ENCODE results near the gene PKMYT1. TPM values are rescaled to one million over a fixed set of nuclear protein-coding genes. Genes with fewer than 3 reads are reported as not detected.

The PKMYT1 gene
- total and polyA plus RNA-seq, 3 donors from 2014 or later: 76.4 to 146 (median 119) TPM

- Histone ChIP-seq H3K27ac (no peak overlapping the region), H3K9me3 (no peaks in the 10 kb centered on the region), H3K27me3 (no peaks in the 10 kb centered on the region), H3K4me1 (no peaks in the 10 kb centered on the region), H3K36me3 (ENCODE audit: low read depth, missing control alignments) (no peaks in the 10 kb centered on the region), H3K4me3 (no peak overlapping the region)
- 50 to 57% methylated on average over 9 to 12 of the region's 12 CpGs for WGBS, 2 donors
- TF ChIP-seq POLR2A (IDR thresholded peaks at IDR 0.05): no peak
- no peak for TF ChIP-seq CTCF (IDR thresholded peaks at IDR 0.05)
- no peak for DNase-seq
- intact Hi-C loops (cut with DNase I; ENCODE audit: low total_unique reads): no loop called here
Measured at GRCh38 chr16:3013998-3014690, 33.9 kb upstream of the PKMYT1 start.

GRCh38 chr16:3013491-3013951 lies 33.3 kb upstream of the PKMYT1 start:
- Histone ChIP-seq H3K27ac (no peak overlapping the region), H3K4me3 (no peak overlapping the region), H3K9me3 (no peaks in the 10 kb centered on the region), H3K4me1 (no peaks in the 10 kb centered on the region), H3K27me3 (no peaks in the 10 kb centered on the region), H3K36me3 (ENCODE audit: low read depth, missing control alignments) (no peaks in the 10 kb centered on the region)
- TF ChIP-seq CTCF (IDR thresholded peaks at IDR 0.05): no peak
- no peak for TF ChIP-seq POLR2A (IDR thresholded peaks at IDR 0.05)
- intact Hi-C loops (cut with DNase I; ENCODE audit: low total_unique reads): no loop called here
- WGBS, 2 donors: 61 to 66% methylated on average over 9 to 19 of the region's 27 CpGs
- no peak for DNase-seq

- H3K27ac ChIP-seq: no peak within 1 kb of the TSS
- WGBS, 2 donors: 48 to 57% methylated on average over 6 to 20 of the region's 27 CpGs
- H3K27me3 ChIP-seq: no peaks in the 10 kb centered on the region
- H3K9me3 ChIP-seq: no peaks in the 10 kb centered on the region
- intact Hi-C loops (cut with DNase I; ENCODE audit: low total_unique reads): no loop called here
- H3K4me3 ChIP-seq: no peak within 1 kb of the TSS
- no peak for TF ChIP-seq POLR2A (IDR thresholded peaks at IDR 0.05)
- TF ChIP-seq CTCF (IDR thresholded peaks at IDR 0.05): no peak
- no peak for DNase-seq
- H3K4me1 ChIP-seq: no peaks in the 10 kb centered on the region
- H3K36me3 ChIP-seq (ENCODE audit: low read depth, missing control alignments): no peaks in the 10 kb centered on the region
Measured at GRCh38 chr16:3012828-3013420, 32.7 kb upstream of the PKMYT1 start, which contains the start of gene CLDN9. CLDN9 (plus strand) TSS chr16:3012923; CDS start chr16:3013363, 440 bp downstream.

GRCh38 chr16:3012246-3012645 lies 32.0 kb upstream of the PKMYT1 start:
- no peaks in the 10 kb centered on the region for H3K9me3 ChIP-seq
- H3K4me1 ChIP-seq: no peaks in the 10 kb centered on the region
- DNase-seq: no peak
- 28 to 34% methylated on average over 18 to 19 of the region's 19 CpGs for WGBS, 2 donors
- intact Hi-C loops (cut with DNase I; ENCODE audit: low total_unique reads): no loop called here
- no peaks in the 10 kb centered on the region for H3K27me3 ChIP-seq
- no peak overlapping the region for H3K27ac ChIP-seq
- no peak overlapping the region for H3K4me3 ChIP-seq
- no peaks in the 10 kb centered on the region for H3K36me3 ChIP-seq (ENCODE audit: low read depth, missing control alignments)
- no peak for TF ChIP-seq POLR2A (IDR thresholded peaks at IDR 0.05)
- no peak for TF ChIP-seq CTCF (IDR thresholded peaks at IDR 0.05)

All from testis (tissue), 3 donors.